CD4-positive, alpha-beta T cell (primary cell): ENCODE data around the gene ZNF280D. TPM values are rescaled to one million over a fixed set of nuclear protein-coding genes. Genes with fewer than 3 reads are reported as not detected.

ENCODE experiments used
- ATAC-seq: fragments of 200-7000 bp; cut with Tn5 transposase; one replicate; pipeline ENCODE4 v1.10.0; 2022; ENCODE audit warnings: mild to moderate bottlenecking; ENCODE audit not compliant: poor library complexity
- CTCF ChIA-PET: fragments of 350-600 bp; sonication (Branson Sonifier 250); formaldehyde crosslinking; loops from one replicate; lab custom pipeline; 2021; ENCODE audit warnings: antibody characterized with exemption, inconsistent platforms; lab: Charles Lee
- POLR2A ChIA-PET: fragments of 350-600 bp; sonication (Branson Sonifier 250); formaldehyde crosslinking; loops from one replicate; lab custom pipeline; 2021; ENCODE audit warnings: antibody characterized with exemption, inconsistent platforms; lab: Charles Lee
- DNase-seq, 14 experiments: peaks; one replicate each; pipeline ENCODE4 v3.0.0-alpha.2; 2013 to 2020; ENCODE audit warnings: mixed read lengths in 2 of 14
- H3K27ac ChIP-seq, 2 donors: one replicate each; pipeline versions ENCODE4 v1.5.1 to v1.7.0; 2013; ENCODE audit warnings: low read length in 2 of 2, low read depth in 1 of 2, mild to moderate bottlenecking in 1 of 2
- H3K27me3 ChIP-seq, 2 experiments: 1 replicate in 1 of 2; 2 replicates in 1 of 2; pipeline versions ENCODE4 v1.6.1 to v1.7.0; 2013; ENCODE audit warnings: low read length in 2 of 2, control low read depth in 1 of 2, mild to moderate bottlenecking in 1 of 2, moderate library complexity in 1 of 2; ENCODE audit not compliant: insufficient read depth in 2 of 2, control insufficient read depth in 1 of 2
- H3K36me3 ChIP-seq: one replicate; pipeline ENCODE4 v1.6.1; 2013; ENCODE audit warnings: low read length, control low read depth; ENCODE audit not compliant: insufficient read depth
- H3K4me1 ChIP-seq: one replicate; pipeline ENCODE4 v1.6.1; 2013; ENCODE audit warnings: low read length, control low read depth; ENCODE audit not compliant: insufficient read depth
- H3K4me3 ChIP-seq: one replicate; pipeline ENCODE4 v1.5.1; 2013; ENCODE audit warnings: mild to moderate bottlenecking, low read length, moderate library complexity
- H3K9me3 ChIP-seq, 2 experiments: 1 replicate in 1 of 2; 2 replicates in 1 of 2; pipeline versions ENCODE4 v1.6.1 to v1.7.0; 2013; ENCODE audit warnings: low read length in 2 of 2, mild to moderate bottlenecking in 2 of 2, control low read depth in 1 of 2, moderate library complexity in 1 of 2; ENCODE audit not compliant: control insufficient read depth in 1 of 2, insufficient read depth in 1 of 2
- H3K27ac Mint-ChIP-seq: one replicate; pipeline ENCODE4 v1.8.0; 2020; ENCODE audit warnings: mixed read lengths
- H3K27me3 Mint-ChIP-seq: one replicate; pipeline ENCODE4 v1.8.0; 2021; ENCODE audit warnings: mixed read lengths
- H3K36me3 Mint-ChIP-seq: one replicate; pipeline ENCODE4 v1.8.0; 2021; ENCODE audit warnings: low read depth, mixed read lengths
- H3K4me1 Mint-ChIP-seq: one replicate; pipeline ENCODE4 v1.8.0; 2021; ENCODE audit warnings: low read depth, mixed read lengths
- H3K4me3 Mint-ChIP-seq: one replicate; pipeline ENCODE4 v1.8.0; 2020; ENCODE audit warnings: mild to moderate bottlenecking, mixed read lengths
- H3K9me3 Mint-ChIP-seq: one replicate; pipeline ENCODE4 v1.8.0; 2020; ENCODE audit warnings: mixed read lengths
- CTCF ChIP-seq: fragments of 200-600 bp; IDR thresholded peaks from one replicate; pipeline ENCODE4 v1.8.0; 2022; ENCODE audit warnings: antibody characterized with exemption, mild to moderate bottlenecking
- intact Hi-C, 2 experiments: fragments of 100-400 bp; cut with DNase I in 1 of 2; cut with micrococcal nuclease in 1 of 2; formaldehyde crosslinking; loops; one replicate each; pipeline versions ENCODE4 v1.15.1 to v1.9.0; 2023 to 2025; cut with DNase I, micrococcal nuclease
- total RNA-seq, 174 experiments: library from RNA in 2 of 174; stranded (reverse) in 2 of 174; gene quantifications; one replicate each; pipeline ENCODE4 v1.2.3 and lab custom pipeline; 2021 to 2026

The ZNF280D gene
- total RNA-seq, 2 experiments from 2014 or later, result 27.2 to 30.3 TPM

- no peaks in the 10 kb centered on the region for H3K9me3 ChIP-seq
- H3K4me3 ChIP-seq, result no peak overlapping the region
- no peaks in the 10 kb centered on the region for H3K4me1 ChIP-seq
- intact Hi-C loops, result no loop called here
- no peak overlapping the region for H3K27ac ChIP-seq
- Mint-ChIP-seq H3K36me3 (peaks cover 64% of the 10 kb centered on the region), H3K27me3 (no peaks in the 10 kb centered on the region), H3K27ac (no peak overlapping the region), H3K4me3 (no peak overlapping the region), H3K4me1 (no peaks in the 10 kb centered on the region), H3K9me3 (no peaks in the 10 kb centered on the region)
- no peak for TF ChIP-seq CTCF
- no peaks in the 10 kb centered on the region for H3K27me3 ChIP-seq
- ChIA-PET CTCF (no interaction called here), POLR2A (no interaction called here)
- no peak for DNase-seq
- ATAC-seq, result no peak
- H3K36me3 ChIP-seq, result peaks cover 5% of the 10 kb centered on the region
Measured at GRCh38 chr15:56679225-56679624, 54.1 kb downstream of the ZNF280D start.

- Mint-ChIP-seq H3K4me3 (no peak overlapping the region), H3K27me3 (no peaks in the 10 kb centered on the region), H3K27ac (no peak overlapping the region), H3K4me1 (no peaks in the 10 kb centered on the region), H3K36me3 (peaks cover 69% of the 10 kb centered on the region), H3K9me3 (no peaks in the 10 kb centered on the region)
- intact Hi-C loops, result no loop called here
- Histone ChIP-seq H3K27ac (no peak overlapping the region), H3K9me3 (no peaks in the 10 kb centered on the region), H3K4me1 (no peaks in the 10 kb centered on the region), H3K27me3 (no peaks in the 10 kb centered on the region), H3K4me3 (no peak overlapping the region), H3K36me3 (peaks cover 11% of the 10 kb centered on the region)
- ChIA-PET POLR2A (no interaction called here), CTCF (no interaction called here)
- ATAC-seq (no peak), DNase-seq (no peak)
- TF ChIP-seq CTCF, result no peak
Measured at GRCh38 chr15:56678571-56678970, 54.7 kb downstream of the ZNF280D start.

GRCh38 chr15:56677271-56677670, 56.0 kb downstream of the ZNF280D start:
- no peaks in the 10 kb centered on the region for H3K27me3 ChIP-seq
- H3K4me3 ChIP-seq, result no peak overlapping the region
- no peaks in the 10 kb centered on the region for H3K9me3 ChIP-seq
- intact Hi-C loops, result no loop called here
- no peak overlapping the region for H3K27ac Mint-ChIP-seq
- ChIA-PET POLR2A (no interaction called here), CTCF (interaction anchor here (0.6 kb wide), 1 partner anchor 423 kb away, joined by 3 read pairs; no protein-coding TSS in a partner anchor)
- H3K36me3 Mint-ChIP-seq, result peaks cover 78% of the 10 kb centered on the region
- DNase-seq (no peak), ATAC-seq (no peak)
- no peak for TF ChIP-seq CTCF
- no peaks in the 10 kb centered on the region for H3K4me1 Mint-ChIP-seq
- H3K4me1 ChIP-seq, result no peaks in the 10 kb centered on the region
- H3K4me3 Mint-ChIP-seq, result no peak overlapping the region
- H3K36me3 ChIP-seq, result peaks cover 14% of the 10 kb centered on the region
- no peaks in the 10 kb centered on the region for H3K27me3 Mint-ChIP-seq
- no peaks in the 10 kb centered on the region for H3K9me3 Mint-ChIP-seq
- no peak overlapping the region for H3K27ac ChIP-seq
